MCF 10A (cell line): ENCODE data around the gene PRKACA. TPM values are rescaled to one million over a fixed set of nuclear protein-coding genes. Genes with fewer than 3 reads are reported as not detected.

Experiments
- BruUV-seq: library from RNA; stranded (reverse); fragments of 400-500 nt; replicated peaks from 2 replicates; lab custom pipeline; 2021; lab: Mats Ljungman, UMichigan
- CTCF ChIA-PET: fragments of 300-600 bp; sonication (Branson Sonifier 250); formaldehyde crosslinking; extraction: SDS; loops from one replicate; lab custom pipeline; 2021; ENCODE audit warnings: antibody characterized with exemption, inconsistent platforms; lab: Yijun Ruan, JAX
- POLR2A ChIA-PET: fragments of 300-600, 350-650 bp; sonication (Branson Sonifier 250); formaldehyde crosslinking; extraction: SDS; loops from one replicate; lab custom pipeline; 2020; ENCODE audit warnings: antibody characterized with exemption, inconsistent platforms; lab: Yijun Ruan, JAX
- DNase-seq: peaks from one replicate; pipeline ENCODE4 v3.0.0-alpha.2; 2018; ENCODE audit not compliant: unreplicated experiment
- H3K27ac Mint-ChIP-seq: one replicate; pipeline ENCODE4 v1.8.0; 2022; ENCODE audit warnings: mild to moderate bottlenecking, low read depth, mixed read lengths; ENCODE audit not compliant: unreplicated experiment
- H3K27me3 Mint-ChIP-seq: one replicate; pipeline ENCODE4 v1.8.0; 2022; ENCODE audit warnings: mixed read lengths; ENCODE audit not compliant: insufficient read depth, unreplicated experiment
- H3K36me3 Mint-ChIP-seq: one replicate; pipeline ENCODE4 v1.8.0; 2022; ENCODE audit warnings: mild to moderate bottlenecking, moderate library complexity, mixed read lengths; ENCODE audit not compliant: insufficient read depth, unreplicated experiment
- H3K4me1 Mint-ChIP-seq: one replicate; pipeline ENCODE4 v1.8.0; 2022; ENCODE audit warnings: mixed read lengths; ENCODE audit not compliant: insufficient read depth, unreplicated experiment
- H3K4me3 Mint-ChIP-seq: one replicate; pipeline ENCODE4 v1.8.0; 2022; ENCODE audit warnings: mild to moderate bottlenecking, moderate library complexity, mixed read lengths; ENCODE audit not compliant: unreplicated experiment
- H3K9me3 Mint-ChIP-seq: one replicate; pipeline ENCODE4 v1.8.0; 2022; ENCODE audit warnings: mixed read lengths; ENCODE audit not compliant: unreplicated experiment
- intact Hi-C: fragments of 100-400 bp; cut with micrococcal nuclease; formaldehyde crosslinking; loops from 2 replicates; pipeline ENCODE4 v1.14.1; 2022
- total RNA-seq: library from RNA; stranded (reverse); gene quantifications from 2 replicates; pipeline ENCODE4 v1.2.3, GENCODE V29; 2022
- TF ChIP-seq, protein P1 (sequence below): fragments of 200-600 bp; IDR thresholded peaks from one replicate; pipeline ENCODE4 v1.8.0; 2022; ENCODE audit warnings: antibody characterized with exemption, mild to moderate bottlenecking; ENCODE audit not compliant: unreplicated experiment

PRKACA gene
- total RNA-seq, 1 experiment from 2014 or later: 49.8 TPM

DNA sequence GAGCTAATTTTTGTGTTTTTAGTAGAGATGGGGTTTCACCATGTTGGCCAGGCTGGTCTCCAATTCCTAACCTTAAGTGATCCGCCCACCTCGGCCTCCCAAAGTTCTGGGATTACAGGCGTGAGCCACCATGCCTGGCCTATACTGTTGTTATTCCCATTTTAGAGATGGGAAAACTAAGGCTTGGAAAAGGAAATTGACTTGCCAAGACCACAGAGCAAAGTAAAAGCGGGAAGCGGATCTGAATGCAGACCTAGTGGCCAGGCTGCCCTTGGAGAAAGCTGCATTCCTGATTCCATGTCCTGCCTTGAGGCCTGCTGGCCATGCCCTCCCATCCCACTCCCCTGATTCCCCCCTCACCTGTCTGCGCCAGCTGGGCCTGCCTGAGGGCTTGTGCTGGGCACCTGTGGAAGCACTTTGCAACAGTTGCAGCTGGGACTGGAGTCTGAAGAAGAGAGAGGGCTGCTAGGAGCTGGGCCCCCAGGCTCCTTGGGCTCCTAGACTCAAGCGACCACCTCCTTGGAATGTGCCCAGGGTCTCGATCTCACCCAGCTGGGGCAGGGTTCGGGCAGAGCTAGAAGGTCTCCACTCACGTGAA, 61.4 kb downstream of the PRKACA start:
- H3K27me3 Mint-ChIP-seq: peaks cover 23% of the 10 kb centered on the region
- H3K4me1 Mint-ChIP-seq: peaks cover 13% of the 10 kb centered on the region
- no peak overlapping the region for H3K4me3 Mint-ChIP-seq
- ChIA-PET CTCF (interaction anchor here (0.6 to 1.9 kb wide), 2 partner anchors 17 to 187 kb away, joined by 3 to 9 read pairs; partner anchors contain the start of gene MISP3), POLR2A (no interaction called here)
- no peak for DNase-seq
- intact Hi-C loops: no loop called here
- peaks cover 4% of the 10 kb centered on the region for H3K36me3 Mint-ChIP-seq
- no peaks in the 10 kb centered on the region for H3K9me3 Mint-ChIP-seq
- H3K27ac Mint-ChIP-seq: no peak overlapping the region
- no TSS peak for BruUV-seq
- TF ChIP-seq, protein P1, sequence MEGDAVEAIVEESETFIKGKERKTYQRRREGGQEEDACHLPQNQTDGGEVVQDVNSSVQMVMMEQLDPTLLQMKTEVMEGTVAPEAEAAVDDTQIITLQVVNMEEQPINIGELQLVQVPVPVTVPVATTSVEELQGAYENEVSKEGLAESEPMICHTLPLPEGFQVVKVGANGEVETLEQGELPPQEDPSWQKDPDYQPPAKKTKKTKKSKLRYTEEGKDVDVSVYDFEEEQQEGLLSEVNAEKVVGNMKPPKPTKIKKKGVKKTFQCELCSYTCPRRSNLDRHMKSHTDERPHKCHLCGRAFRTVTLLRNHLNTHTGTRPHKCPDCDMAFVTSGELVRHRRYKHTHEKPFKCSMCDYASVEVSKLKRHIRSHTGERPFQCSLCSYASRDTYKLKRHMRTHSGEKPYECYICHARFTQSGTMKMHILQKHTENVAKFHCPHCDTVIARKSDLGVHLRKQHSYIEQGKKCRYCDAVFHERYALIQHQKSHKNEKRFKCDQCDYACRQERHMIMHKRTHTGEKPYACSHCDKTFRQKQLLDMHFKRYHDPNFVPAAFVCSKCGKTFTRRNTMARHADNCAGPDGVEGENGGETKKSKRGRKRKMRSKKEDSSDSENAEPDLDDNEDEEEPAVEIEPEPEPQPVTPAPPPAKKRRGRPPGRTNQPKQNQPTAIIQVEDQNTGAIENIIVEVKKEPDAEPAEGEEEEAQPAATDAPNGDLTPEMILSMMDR: no peak

GRCh38 chr19:14055396-14055795, 62.2 kb downstream of the PRKACA start:
- Mint-ChIP-seq H3K9me3 (no peaks in the 10 kb centered on the region), H3K27ac (no peak overlapping the region), H3K27me3 (peaks cover 23% of the 10 kb centered on the region), H3K36me3 (peaks cover 4% of the 10 kb centered on the region), H3K4me3 (no peak overlapping the region), H3K4me1 (peaks cover 13% of the 10 kb centered on the region)
- DNase-seq: no peak
- no TSS peak for BruUV-seq
- intact Hi-C loops: no loop called here
- POLR2A ChIA-PET: no interaction called here
- TF ChIP-seq, protein P1: no peak
- CTCF ChIA-PET: interaction anchor here (1.2 kb wide), 1 partner anchor 23 kb away, joined by 6 read pairs; no protein-coding TSS in a partner anchor

DNA sequence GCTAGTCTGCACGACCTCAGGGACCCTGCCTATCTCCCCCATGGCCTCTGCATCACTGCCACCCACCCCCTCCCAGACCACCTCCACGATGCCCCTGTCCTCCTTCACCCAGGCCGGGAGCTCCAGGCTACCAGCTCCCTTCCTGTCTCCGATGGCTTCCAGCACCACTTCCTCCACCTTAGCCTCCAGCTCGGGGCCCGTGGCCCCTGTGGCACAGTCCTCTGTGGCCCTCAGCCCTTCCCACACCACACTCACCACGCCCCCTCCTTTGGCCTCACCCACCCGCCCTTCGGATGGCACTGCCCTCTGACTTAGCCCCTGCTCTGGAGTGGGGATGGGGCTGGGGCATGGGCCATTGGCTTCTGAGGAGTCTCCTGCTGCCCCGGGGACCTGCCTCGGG, 62.8 kb downstream of the PRKACA start:
- Mint-ChIP-seq H3K4me3 (no peak overlapping the region), H3K27me3 (peaks cover 20% of the 10 kb centered on the region), H3K9me3 (no peaks in the 10 kb centered on the region), H3K27ac (no peak overlapping the region), H3K36me3 (peaks cover 4% of the 10 kb centered on the region), H3K4me1 (peaks cover 13% of the 10 kb centered on the region)
- intact Hi-C loops: no loop called here
- POLR2A ChIA-PET: no interaction called here
- CTCF ChIA-PET: interaction anchor here (1.2 kb wide), 1 partner anchor 23 kb away, joined by 6 read pairs; no protein-coding TSS in a partner anchor
- TF ChIP-seq, protein P1: no peak
- no peak for DNase-seq
- no TSS peak for BruUV-seq

DNA sequence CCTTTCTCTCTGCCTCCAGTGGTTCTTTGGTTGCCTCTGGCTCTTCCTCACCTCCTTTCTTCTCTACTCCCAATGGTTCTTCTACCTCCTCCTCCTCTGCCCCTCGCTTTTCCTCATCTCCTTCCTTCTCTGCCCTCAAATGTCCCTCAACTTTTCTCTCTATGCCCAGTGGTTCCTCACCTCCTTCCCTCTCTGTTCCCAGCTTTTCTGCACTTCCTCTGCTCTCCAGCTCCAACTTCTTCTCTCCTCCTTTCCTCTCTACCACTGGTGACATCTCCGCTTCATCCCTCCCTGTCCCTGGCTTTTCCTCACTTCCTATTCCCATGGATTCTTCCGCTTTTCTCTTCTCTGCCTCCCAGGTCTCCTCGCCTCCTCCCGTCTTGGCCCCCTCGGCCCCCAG, 63.5 kb downstream of the PRKACA start:
- Mint-ChIP-seq H3K27ac (no peak overlapping the region), H3K4me1 (peaks cover 13% of the 10 kb centered on the region), H3K9me3 (no peaks in the 10 kb centered on the region), H3K4me3 (no peak overlapping the region), H3K27me3 (peaks cover 13% of the 10 kb centered on the region), H3K36me3 (peaks cover 4% of the 10 kb centered on the region)
- BruUV-seq: no TSS peak
- ChIA-PET POLR2A (no interaction called here), CTCF (interaction anchor here (0.7 to 1.2 kb wide), 2 partner anchors 18 to 24 kb away, joined by 3 to 6 read pairs; partner anchors contain the start of gene MISP3)
- intact Hi-C loops: no loop called here
- TF ChIP-seq, protein P1: no peak
- no peak for DNase-seq
